ENCODE measurements around the gene PCK2. TPM values are rescaled to one million over a fixed set of nuclear protein-coding genes. Genes with fewer than 3 reads are reported as not detected.
"Not testable (repeated sequence)": the region's sequence is repeated elsewhere in the genome, so short reads cannot be mapped to it uniquely, and the experiment has no call there.

PCK2 gene
- total and polyA plus RNA-seq, 2 experiments from 2014 or later = 68.7 to 88.8 TPM

GRCh38 chr14:24102357-24103048 is 8.4 kb downstream of the PCK2 start:
- Histone ChIP-seq H3K27me3 (no peaks in the 10 kb centered on the region), H3K79me2 (peaks cover 4% of the 10 kb centered on the region), H3K27ac (no peak overlapping the region), H3K36me3 (replicated peaks; ENCODE audit: insufficient read depth, low read depth) (no peaks in the 10 kb centered on the region), H3K4me1 (ENCODE audit: insufficient read depth) (no peaks in the 10 kb centered on the region), H3K9me3 (ENCODE audit: low read depth) (no peaks in the 10 kb centered on the region), H3K4me2 (no peak overlapping the region), H2AFZ (no peak overlapping the region), H3K4me3 (no peak overlapping the region), H3K9me2 (replicated peaks; ENCODE audit: insufficient read depth) (no peaks in the 10 kb centered on the region), H4K20me1 (ENCODE audit: insufficient read depth, poor library complexity, severe bottlenecking) (no peaks in the 10 kb centered on the region)
- WGBS (ENCODE audit: low lambda C conversion rate, missing lambda C conversion rate) = 99% methylated on average over 7 of the region's 7 CpGs
- DNase-seq (ENCODE audit: low spot score) = no peak
- TF ChIP-seq EZH2 (IDR thresholded peaks at IDR 0.05; ENCODE audit: borderline replicate concordance) = no peak
- no peak for TF ChIP-seq CTCF (IDR thresholded peaks at IDR 0.05; ENCODE audit: poor library complexity)
- no peak for TF ChIP-seq EZH2phosphoT487 (IDR thresholded peaks at IDR 0.05; ENCODE audit: low read depth, severe bottlenecking, unreplicated experiment)

- Histone ChIP-seq H3K36me3 (replicated peaks; ENCODE audit: insufficient read depth, low read depth) (no peaks in the 10 kb centered on the region), H3K4me2 (no peak overlapping the region), H2AFZ (no peak overlapping the region), H3K4me3 (no peak overlapping the region), H4K20me1 (ENCODE audit: insufficient read depth, poor library complexity, severe bottlenecking) (no peaks in the 10 kb centered on the region), H3K79me2 (no peaks in the 10 kb centered on the region), H3K9me3 (ENCODE audit: low read depth) (no peaks in the 10 kb centered on the region), H3K27me3 (no peaks in the 10 kb centered on the region), H3K9me2 (replicated peaks; ENCODE audit: insufficient read depth) (no peaks in the 10 kb centered on the region), H3K4me1 (ENCODE audit: insufficient read depth) (no peaks in the 10 kb centered on the region), H3K27ac (no peak overlapping the region)
- DNase-seq (ENCODE audit: low spot score) = no peak
- TF ChIP-seq EZH2phosphoT487 (IDR thresholded peaks at IDR 0.05; ENCODE audit: low read depth, severe bottlenecking, unreplicated experiment) (no peak), EZH2 (IDR thresholded peaks at IDR 0.05; ENCODE audit: borderline replicate concordance) (no peak), CTCF (IDR thresholded peaks at IDR 0.05; ENCODE audit: poor library complexity) (no peak)
- 93% methylated on average over 13 of the region's 13 CpGs for WGBS (ENCODE audit: low lambda C conversion rate, missing lambda C conversion rate)
Measured at GRCh38 chr14:24103451-24103850, 9.3 kb downstream of the PCK2 start.

- whole genome bisulfite sequencing (ENCODE audit: low lambda C conversion rate, missing lambda C conversion rate) = 96% methylated on average over 8 of the region's 8 CpGs
- H3K27me3 ChIP-seq, H3K27ac ChIP-seq: not testable (repeated sequence)
Measured at GRCh38 chr14:24105609-24106239, 11.6 kb downstream of the PCK2 start.

GRCh38 chr14:24106672-24107271 is 12.7 kb downstream of the PCK2 start:
- TF ChIP-seq EZH2 (IDR thresholded peaks at IDR 0.05; ENCODE audit: borderline replicate concordance) (no peak), CTCF (IDR thresholded peaks at IDR 0.05; ENCODE audit: poor library complexity) (no peak), EZH2phosphoT487 (IDR thresholded peaks at IDR 0.05; ENCODE audit: low read depth, severe bottlenecking, unreplicated experiment) (no peak)
- WGBS (ENCODE audit: low lambda C conversion rate, missing lambda C conversion rate) = 91% methylated on average over 4 of the region's 4 CpGs
- no peak overlapping the region for H3K4me3 ChIP-seq

More at GRCh38 chr14:24105609-24106239, 11.6 kb downstream of the PCK2 start:
- not testable (repeated sequence) for H3K36me3 ChIP-seq (replicated peaks; ENCODE audit: insufficient read depth, low read depth); H3K79me2 ChIP-seq; H3K9me2 ChIP-seq (replicated peaks; ENCODE audit: insufficient read depth); H3K9me3 ChIP-seq (ENCODE audit: low read depth); H3K4me1 ChIP-seq (ENCODE audit: insufficient read depth); H3K4me2 ChIP-seq; DNase-seq (ENCODE audit: low spot score); H2AFZ ChIP-seq; H3K4me3 ChIP-seq; H4K20me1 ChIP-seq (ENCODE audit: insufficient read depth, poor library complexity, severe bottlenecking)

More at GRCh38 chr14:24106672-24107271, 12.7 kb downstream of the PCK2 start:
- H4K20me1 ChIP-seq (ENCODE audit: insufficient read depth, poor library complexity, severe bottlenecking) = no peaks in the 10 kb centered on the region
- H3K36me3 ChIP-seq (replicated peaks; ENCODE audit: insufficient read depth, low read depth) = no peaks in the 10 kb centered on the region
- DNase-seq (ENCODE audit: low spot score) = no peak
- no peak overlapping the region for H3K4me2 ChIP-seq
- no peaks in the 10 kb centered on the region for H3K9me2 ChIP-seq (replicated peaks; ENCODE audit: insufficient read depth)
- H3K27ac ChIP-seq = no peak overlapping the region
- no peaks in the 10 kb centered on the region for H3K27me3 ChIP-seq
- H2AFZ ChIP-seq = no peak overlapping the region
- no peaks in the 10 kb centered on the region for H3K4me1 ChIP-seq (ENCODE audit: insufficient read depth)
- no peaks in the 10 kb centered on the region for H3K9me3 ChIP-seq (ENCODE audit: low read depth)
- H3K79me2 ChIP-seq = peaks cover 3% of the 10 kb centered on the region
